Osteoblast (primary cell): ENCODE data around the gene RAB10. TPM values are rescaled to one million over a fixed set of nuclear protein-coding genes. Genes with fewer than 3 reads are reported as not detected.

Experiments used
- DNase-seq: peaks from one replicate; pipeline ENCODE4 v3.0.0; 2011; ENCODE audit warnings: low spot score, mixed read lengths; ENCODE audit not compliant: insufficient read length; ENCODE audit errors: missing footprints
- H2AFZ ChIP-seq: 2 replicates; pipeline ENCODE4 v1.6.0; 2011; ENCODE audit warnings: mild to moderate bottlenecking, low read length
- H3K27ac ChIP-seq: 2 replicates; pipeline ENCODE4 v1.5.1; 2011; ENCODE audit warnings: mild to moderate bottlenecking, low read depth, low read length, moderate library complexity
- H3K27me3 ChIP-seq: 2 replicates; pipeline ENCODE4 v1.6.0; 2012; ENCODE audit warnings: mild to moderate bottlenecking, control low read depth, inconsistent platforms, low read length, moderate library complexity; ENCODE audit not compliant: insufficient read depth
- H3K36me3 ChIP-seq: 2 replicates; pipeline ENCODE4 v1.5.1; 2011; ENCODE audit warnings: mild to moderate bottlenecking, low read length, control low read depth, moderate library complexity; ENCODE audit not compliant: insufficient read depth
- H3K4me1 ChIP-seq: 2 replicates; pipeline ENCODE4 v1.5.1; 2011; ENCODE audit warnings: mild to moderate bottlenecking, low read length, control low read depth, moderate library complexity; ENCODE audit not compliant: insufficient read depth
- H3K4me2 ChIP-seq: 2 replicates; pipeline ENCODE4 v1.6.0; 2011; ENCODE audit warnings: mild to moderate bottlenecking, low read length; ENCODE audit not compliant: insufficient read depth
- H3K4me3 ChIP-seq: fragments of 200-600 bp; sonication (generic); 3 replicates; pipeline ENCODE4 v1.5.1; 2012; ENCODE audit warnings: mild to moderate bottlenecking, low read length, inconsistent platforms; ENCODE audit not compliant: insufficient read depth
- H3K79me2 ChIP-seq: 2 replicates; pipeline ENCODE4 v1.6.0; 2012; ENCODE audit warnings: mild to moderate bottlenecking, low read length, control low read depth, inconsistent platforms; ENCODE audit not compliant: insufficient read depth
- H3K9me3 ChIP-seq: 2 replicates; pipeline ENCODE4 v1.5.1; 2011; ENCODE audit warnings: low read depth, low read length, control low read depth
- H4K20me1 ChIP-seq: 2 replicates; pipeline ENCODE4 v1.6.0; 2012; ENCODE audit warnings: mild to moderate bottlenecking, low read length, control low read depth; ENCODE audit not compliant: insufficient read depth
- small RNA-seq: library from RNA; depleted of rRNA; stranded (forward); fragments of <200 nt; gene quantifications from one replicate; pipeline ENCODE3, GENCODE V24; 2012
- total RNA-seq: library from RNA; depleted of rRNA; stranded (reverse); fragments of >200 nt; gene quantifications from 2 replicates; pipeline ENCODE4 v1.2.3, GENCODE V29; 2012
- TF ChIP-seq, protein P1 (sequence below): IDR thresholded peaks from 2 replicates; pipeline ENCODE4 v1.5.1; 2011; ENCODE audit warnings: mild to moderate bottlenecking, low read depth, low read length, moderate library complexity; ENCODE audit errors: extremely low read depth

RAB10 gene
- total RNA-seq, 1 donor: 151 TPM

DNA sequence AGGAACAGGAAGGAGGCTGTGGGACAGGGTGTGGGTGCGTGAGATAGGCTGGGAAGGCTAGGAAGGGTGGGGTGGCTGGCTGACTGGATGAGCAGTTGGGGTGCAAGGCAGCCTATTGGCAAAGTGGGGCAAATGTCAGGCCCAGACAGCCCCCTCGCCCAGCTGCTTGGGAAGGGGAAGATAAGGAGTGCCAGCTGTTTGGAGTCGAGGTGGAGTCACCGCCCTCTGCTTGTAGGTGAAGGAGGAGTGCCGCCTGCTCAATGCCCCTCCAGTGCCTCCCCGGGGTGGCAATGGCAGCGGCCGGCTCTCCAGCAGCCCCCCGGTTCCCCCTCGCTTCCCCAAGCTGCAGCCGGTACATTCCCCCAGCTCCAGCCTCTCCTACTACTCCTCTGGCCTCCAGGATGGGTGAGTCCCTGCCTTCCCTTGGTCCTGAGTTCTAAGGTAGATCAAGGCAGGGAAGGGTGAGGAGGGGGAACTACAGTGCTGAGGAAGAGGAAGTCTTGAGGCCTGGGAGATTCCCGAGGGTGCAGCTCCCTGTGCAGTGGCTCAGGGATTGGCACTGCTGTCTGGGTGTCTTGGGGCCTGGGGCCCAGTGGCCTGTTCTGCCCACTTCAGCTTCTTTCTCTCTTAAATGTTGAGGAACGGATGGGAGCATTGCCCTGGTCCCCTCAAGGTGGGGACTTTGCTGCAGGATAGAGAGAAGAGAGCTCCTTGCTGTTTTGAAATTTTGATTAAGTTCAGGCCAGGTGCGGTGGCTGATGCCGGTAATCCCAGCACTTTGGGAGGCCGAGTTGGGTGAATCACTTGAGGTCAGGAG is 152.3 kb downstream of the RAB10 start:
- Histone ChIP-seq H3K36me3 (peaks cover 7% of the 10 kb centered on the region), H3K9me3 (no peaks in the 10 kb centered on the region), H3K27me3 (no peaks in the 10 kb centered on the region), H2AFZ (no peak overlapping the region), H3K4me3 (peak overlapping the region; percentile 78), H3K79me2 (no peaks in the 10 kb centered on the region), H4K20me1 (no peaks in the 10 kb centered on the region), H3K4me1 (peaks cover 2% of the 10 kb centered on the region), H3K4me2 (peak overlapping the region; percentile 86), H3K27ac (no peak overlapping the region)
- peak; percentile 52 for DNase-seq
- TF ChIP-seq, protein P1, sequence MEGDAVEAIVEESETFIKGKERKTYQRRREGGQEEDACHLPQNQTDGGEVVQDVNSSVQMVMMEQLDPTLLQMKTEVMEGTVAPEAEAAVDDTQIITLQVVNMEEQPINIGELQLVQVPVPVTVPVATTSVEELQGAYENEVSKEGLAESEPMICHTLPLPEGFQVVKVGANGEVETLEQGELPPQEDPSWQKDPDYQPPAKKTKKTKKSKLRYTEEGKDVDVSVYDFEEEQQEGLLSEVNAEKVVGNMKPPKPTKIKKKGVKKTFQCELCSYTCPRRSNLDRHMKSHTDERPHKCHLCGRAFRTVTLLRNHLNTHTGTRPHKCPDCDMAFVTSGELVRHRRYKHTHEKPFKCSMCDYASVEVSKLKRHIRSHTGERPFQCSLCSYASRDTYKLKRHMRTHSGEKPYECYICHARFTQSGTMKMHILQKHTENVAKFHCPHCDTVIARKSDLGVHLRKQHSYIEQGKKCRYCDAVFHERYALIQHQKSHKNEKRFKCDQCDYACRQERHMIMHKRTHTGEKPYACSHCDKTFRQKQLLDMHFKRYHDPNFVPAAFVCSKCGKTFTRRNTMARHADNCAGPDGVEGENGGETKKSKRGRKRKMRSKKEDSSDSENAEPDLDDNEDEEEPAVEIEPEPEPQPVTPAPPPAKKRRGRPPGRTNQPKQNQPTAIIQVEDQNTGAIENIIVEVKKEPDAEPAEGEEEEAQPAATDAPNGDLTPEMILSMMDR: no peak

Small RNA genes lying within 50 kb of the gene (small RNA-seq; reads per million reads assigned to genes)
- not detected for gene RNU6-942P
- not detected for gene UQCRHP2

Other genes with a start within 250 kb of the RAB10 start
- gene ASXL2, start 155.6 kb upstream of the RAB10 start, total RNA-seq: 13.0 and 15.0 TPM in 2 replicates
- 14.4 and 17.0 TPM in 2 replicates for gene KIF3C, start 51.6 kb upstream of the RAB10 start, total RNA-seq
- 1.4 and 2.4 TPM in 2 replicates for gene GAREM2, start 139.0 kb downstream of the RAB10 start, total RNA-seq
- gene HADHA, start 210.5 kb downstream of the RAB10 start, total RNA-seq: 113 and 117 TPM in 2 replicates
- 119 and 143 TPM in 2 replicates for gene HADHB, start 210.9 kb downstream of the RAB10 start, total RNA-seq